Immature natural killer cell (primary cell): ENCODE measurements around the gene METAP1. TPM values are rescaled to one million over a fixed set of nuclear protein-coding genes. Genes with fewer than 3 reads are reported as not detected.
A peak's percentile ranks its signal among the peaks of the same experiment; 100 is the strongest.
"Not testable (repeated sequence)": the region's sequence is repeated elsewhere in the genome, so short reads cannot be mapped to it uniquely, and the experiment has no call there.

Source experiments
- DNase-seq, 3 donors: peaks; one replicate each; pipeline ENCODE4 v3.0.0; 2022; ENCODE audit warnings: mixed read lengths in 1 of 3
- H3K27ac Mint-ChIP-seq, 6 donors: one replicate each; pipeline ENCODE4 v1.8.0; 2020; ENCODE audit warnings: mixed read lengths in 6 of 6, mild to moderate bottlenecking in 5 of 6, inconsistent platforms in 4 of 6, moderate library complexity in 3 of 6
- H3K27me3 Mint-ChIP-seq, 3 donors: one replicate each; pipeline ENCODE4 v1.8.0; 2020 to 2021; ENCODE audit warnings: low read depth in 3 of 3, mild to moderate bottlenecking in 3 of 3, mixed read lengths in 3 of 3, moderate library complexity in 3 of 3, inconsistent platforms in 1 of 3
- H3K36me3 Mint-ChIP-seq, 3 donors: one replicate each; pipeline ENCODE4 v1.8.0; 2020; ENCODE audit warnings: mixed read lengths in 3 of 3, inconsistent platforms in 2 of 3, mild to moderate bottlenecking in 2 of 3
- H3K4me1 Mint-ChIP-seq, 2 donors: one replicate each; pipeline ENCODE4 v1.8.0; 2020; ENCODE audit warnings: inconsistent platforms in 2 of 2, mild to moderate bottlenecking in 2 of 2, mixed read lengths in 2 of 2, moderate library complexity in 1 of 2
- H3K4me3 Mint-ChIP-seq, 5 donors: one replicate each; pipeline ENCODE4 v1.8.0; 2020; ENCODE audit warnings: mild to moderate bottlenecking in 5 of 5, mixed read lengths in 5 of 5, inconsistent platforms in 3 of 5, moderate library complexity in 3 of 5
- H3K9me3 Mint-ChIP-seq, 6 donors: one replicate each; pipeline ENCODE4 v1.8.0; 2020; ENCODE audit warnings: mild to moderate bottlenecking in 6 of 6, mixed read lengths in 6 of 6, inconsistent platforms in 4 of 6, moderate library complexity in 3 of 6
- polyA plus RNA-seq, 3 donors: library from polyadenylated mRNA; unstranded; fragments of 300-500 nt; fragmentation: Illumina TruSeq; gene quantifications; one replicate each; pipeline ENCODE4 v1.2.3, GENCODE V29; 2021

METAP1 gene
- polyA plus RNA-seq, 3 donors from 2014 or later: 25.6 to 42.1 (median 30.6) TPM

- Mint-ChIP-seq H3K36me3 (no peaks in the 10 kb centered on the region), H3K4me1 (no peaks in the 10 kb centered on the region), H3K4me3 (no peak overlapping the region), H3K9me3 (no peaks in the 10 kb centered on the region), H3K27ac (no peak overlapping the region), H3K27me3 (peaks cover 3 to 12% (median 7%) of the 10 kb centered on the region in 3 donors)
- DNase-seq: no peak
These were observed 18.8 kb upstream of the METAP1 start for GRCh38 chr4:98976716-98977115.

GRCh38 chr4:98977557-98977956 is 18.0 kb upstream of the METAP1 start:
- no peaks in the 10 kb centered on the region for H3K36me3 Mint-ChIP-seq
- no peak overlapping the region for H3K4me3 Mint-ChIP-seq
- no peaks in the 10 kb centered on the region for H3K4me1 Mint-ChIP-seq
- peaks cover 3 to 12% (median 7%) of the 10 kb centered on the region in 3 donors for H3K27me3 Mint-ChIP-seq
- H3K9me3 Mint-ChIP-seq: no peaks in the 10 kb centered on the region
- H3K27ac Mint-ChIP-seq: no peak overlapping the region
- no peak for DNase-seq

- peaks cover 3 to 7% (median 3%) of the 10 kb centered on the region in 3 donors for H3K27me3 Mint-ChIP-seq
- H3K9me3 Mint-ChIP-seq: peaks cover 0 to 7% (median 0%) of the 10 kb centered on the region in 6 donors
- H3K36me3 Mint-ChIP-seq: peaks cover 0 to 4% (median 0%) of the 10 kb centered on the region in 3 donors
- no peak overlapping the region for H3K27ac Mint-ChIP-seq
- H3K4me1 Mint-ChIP-seq: no peaks in the 10 kb centered on the region
- no peak for DNase-seq
- H3K4me3 Mint-ChIP-seq: no peak overlapping the region
These were observed 7.8 kb upstream of the METAP1 start for GRCh38 chr4:98987720-98988119.

- peaks cover 21 to 26% of the 10 kb centered on the region in 2 donors for H3K4me1 Mint-ChIP-seq
- not testable (repeated sequence) for H3K27me3 Mint-ChIP-seq, H3K27ac Mint-ChIP-seq, H3K4me3 Mint-ChIP-seq, H3K36me3 Mint-ChIP-seq, H3K9me3 Mint-ChIP-seq, DNase-seq
These were observed 2.7 kb upstream of the METAP1 start for GRCh38 chr4:98992835-98993234.

GRCh38 chr4:98993419-98994071 is 2.0 kb upstream of the METAP1 start:
- Mint-ChIP-seq H3K27me3 (peaks cover 2 to 8% (median 3%) of the 10 kb centered on the region in 3 donors), H3K27ac (no peak overlapping the region), H3K9me3 (no peaks in the 10 kb centered on the region), H3K4me3 (no peak overlapping the region), H3K4me1 (peaks cover 23 to 31% of the 10 kb centered on the region in 2 donors), H3K36me3 (no peaks in the 10 kb centered on the region)
- no peak for DNase-seq

- Mint-ChIP-seq H3K9me3 (no peaks in the 10 kb centered on the region), H3K4me3 (peak overlapping the region; percentile 87 to 94 (median 92)), H3K27me3 (peaks cover 2 to 8% (median 3%) of the 10 kb centered on the region in 3 donors), H3K4me1 (peaks cover 26 to 31% of the 10 kb centered on the region in 2 donors), H3K27ac (peak overlapping the region; percentile 96 to 99 (median 98)), H3K36me3 (no peaks in the 10 kb centered on the region)
- peak in 1 of 3 donors; percentile 4 for DNase-seq
These were observed 893 bp upstream of the METAP1 start for GRCh38 chr4:98994474-98995182.

GRCh38 chr4:98996056-98996764 is 689 bp downstream of the METAP1 start:
- peaks cover 37 to 45% of the 10 kb centered on the region in 2 donors for H3K4me1 Mint-ChIP-seq
- peak overlapping the region; percentile 70 to 87 (median 80) for H3K4me3 Mint-ChIP-seq
- no peaks in the 10 kb centered on the region for H3K9me3 Mint-ChIP-seq
- peak overlapping the region; percentile 45 to 85 (median 74) for H3K27ac Mint-ChIP-seq
- no peaks in the 10 kb centered on the region for H3K36me3 Mint-ChIP-seq
- peaks cover 0 to 7% (median 3%) of the 10 kb centered on the region in 3 donors for H3K27me3 Mint-ChIP-seq
- DNase-seq: no peak

- Mint-ChIP-seq H3K9me3 (no peaks in the 10 kb centered on the region), H3K4me3 (peak overlapping the region; percentile 70 to 87 (median 80)), H3K27ac (peak overlapping the region; percentile 45 to 85 (median 74)), H3K4me1 (peaks cover 38 to 47% of the 10 kb centered on the region in 2 donors), H3K36me3 (no peaks in the 10 kb centered on the region), H3K27me3 (peaks cover 0 to 7% (median 3%) of the 10 kb centered on the region in 3 donors)
- no peak for DNase-seq
These were observed 1.2 kb downstream of the METAP1 start for GRCh38 chr4:98996765-98997068.

GRCh38 chr4:98997166-98997565 is 1.6 kb downstream of the METAP1 start:
- DNase-seq: no peak
- H3K36me3 Mint-ChIP-seq: no peaks in the 10 kb centered on the region
- H3K27ac Mint-ChIP-seq: peak overlapping the region in 3 of 6 donors; percentile 2 to 66 (median 45)
- peaks cover 40 to 51% of the 10 kb centered on the region in 2 donors for H3K4me1 Mint-ChIP-seq
- peak overlapping the region in 4 of 5 donors; percentile 3 to 87 (median 50) for H3K4me3 Mint-ChIP-seq
- no peaks in the 10 kb centered on the region for H3K9me3 Mint-ChIP-seq
- H3K27me3 Mint-ChIP-seq: peaks cover 0 to 7% (median 3%) of the 10 kb centered on the region in 3 donors

GRCh38 chr4:98998551-98998950 is 3.0 kb downstream of the METAP1 start:
- Mint-ChIP-seq H3K4me1 (peaks cover 46 to 65% of the 10 kb centered on the region in 2 donors), H3K36me3 (no peaks in the 10 kb centered on the region), H3K27ac (no peak overlapping the region), H3K4me3 (no peak overlapping the region), H3K27me3 (peaks cover 0 to 7% (median 0%) of the 10 kb centered on the region in 3 donors), H3K9me3 (no peaks in the 10 kb centered on the region)
- DNase-seq: no peak

- H3K27me3 Mint-ChIP-seq: no peaks in the 10 kb centered on the region
- H3K27ac Mint-ChIP-seq: no peak overlapping the region
- H3K36me3 Mint-ChIP-seq: no peaks in the 10 kb centered on the region
- H3K4me3 Mint-ChIP-seq: no peak overlapping the region
- H3K4me1 Mint-ChIP-seq: peaks cover 38 to 73% of the 10 kb centered on the region in 2 donors
- DNase-seq: no peak
- no peaks in the 10 kb centered on the region for H3K9me3 Mint-ChIP-seq
These were observed 6.8 kb downstream of the METAP1 start for GRCh38 chr4:99002279-99002678.

GRCh38 chr4:99008051-99008450 is 12.5 kb downstream of the METAP1 start:
- Mint-ChIP-seq H3K4me3 (no peak overlapping the region), H3K36me3 (peaks cover 0 to 20% (median 13%) of the 10 kb centered on the region in 3 donors), H3K27ac (peak overlapping the region in 3 of 6 donors; percentile 15 to 38 (median 27)), H3K9me3 (peaks cover 0 to 2% (median 0%) of the 10 kb centered on the region in 6 donors), H3K27me3 (peaks cover 0 to 2% (median 0%) of the 10 kb centered on the region in 3 donors), H3K4me1 (peaks cover 31 to 71% of the 10 kb centered on the region in 2 donors)
- DNase-seq: no peak

GRCh38 chr4:99011910-99012309 is 16.4 kb downstream of the METAP1 start:
- H3K27me3 Mint-ChIP-seq: peaks cover 0 to 2% (median 0%) of the 10 kb centered on the region in 3 donors
- H3K36me3 Mint-ChIP-seq: peaks cover 0 to 20% (median 13%) of the 10 kb centered on the region in 3 donors
- no peak overlapping the region for H3K27ac Mint-ChIP-seq
- H3K9me3 Mint-ChIP-seq: peaks cover 0 to 2% (median 0%) of the 10 kb centered on the region in 6 donors
- H3K4me3 Mint-ChIP-seq: no peak overlapping the region
- DNase-seq: no peak
- peaks cover 39 to 77% of the 10 kb centered on the region in 2 donors for H3K4me1 Mint-ChIP-seq
